GOT3 (cell line): Measurements from ENCODE around the gene TRPM8.

ENCODE experiments used
- DNase-seq: peaks from one replicate; lab custom pipeline; 2025; ENCODE audit warnings: mixed read lengths; lab: John Stamatoyannopoulos, UW

The TRPM8 gene

GRCh38 chr2:234002281-234002680 is 85.1 kb downstream of the TRPM8 start:
- no peak for DNase-seq

- DNase-seq, result peak; percentile 72
Measured at GRCh38 chr2:234003972-234004617, 86.9 kb downstream of the TRPM8 start.

GRCh38 chr2:234005126-234005525 is 88.0 kb downstream of the TRPM8 start:
- no peak for DNase-seq

GRCh38 chr2:234006501-234006900 is 89.3 kb downstream of the TRPM8 start:
- DNase-seq, result no peak

GRCh38 chr2:234014427-234014826 is 97.3 kb downstream of the TRPM8 start:
- no peak for DNase-seq

- no peak for DNase-seq
Measured at GRCh38 chr2:234015861-234016260, 98.7 kb downstream of the TRPM8 start.

GRCh38 chr2:234019896-234020295 is 102.7 kb downstream of the TRPM8 start:
- DNase-seq, result no peak

GRCh38 chr2:234020332-234020731 is 103.2 kb downstream of the TRPM8 start:
- no peak for DNase-seq

- no peak for DNase-seq
Measured at GRCh38 chr2:234022424-234022823, 105.3 kb downstream of the TRPM8 start.

GRCh38 chr2:234024304-234024703 is 107.1 kb downstream of the TRPM8 start:
- no peak for DNase-seq

- DNase-seq, result no peak
Measured at GRCh38 chr2:234025466-234025865, 108.3 kb downstream of the TRPM8 start.

- no peak for DNase-seq
Measured at GRCh38 chr2:234025891-234026401, 108.8 kb downstream of the TRPM8 start.

- no peak for DNase-seq
Measured at GRCh38 chr2:234026693-234027254, 109.6 kb downstream of the TRPM8 start.

GRCh38 chr2:234027641-234028040 is 110.5 kb downstream of the TRPM8 start:
- DNase-seq, result no peak

- DNase-seq, result no peak
Measured at GRCh38 chr2:234029150-234029733, 112.1 kb downstream of the TRPM8 start.

- DNase-seq, result no peak
Measured at GRCh38 chr2:234031207-234031606, 114.0 kb downstream of the TRPM8 start.

- peak; percentile 38 for DNase-seq
Measured at GRCh38 chr2:234032279-234032856, 115.2 kb downstream of the TRPM8 start.

- no peak for DNase-seq
Measured at GRCh38 chr2:234033174-234033573, 116.0 kb downstream of the TRPM8 start.

GRCh38 chr2:234033885-234034284 is 116.7 kb downstream of the TRPM8 start:
- no peak for DNase-seq

GRCh38 chr2:234038076-234038802 is 121.1 kb downstream of the TRPM8 start:
- no peak for DNase-seq

- no peak for DNase-seq
Measured at GRCh38 chr2:234044157-234044556, 127.0 kb downstream of the TRPM8 start.

- DNase-seq, result no peak
Measured at GRCh38 chr2:234046521-234046920, 129.3 kb downstream of the TRPM8 start.
